LNCAP (cell line): ENCODE measurements around the gene SLC46A1.

Experiments
- TF ChIP-seq, protein P1 (sequence below): fragments of 450-650 bp; IDR thresholded peaks from 2 replicates; pipeline ENCODE4 v1.5.1; 2017; ENCODE audit warnings: mild to moderate bottlenecking

The SLC46A1 gene

DNA sequence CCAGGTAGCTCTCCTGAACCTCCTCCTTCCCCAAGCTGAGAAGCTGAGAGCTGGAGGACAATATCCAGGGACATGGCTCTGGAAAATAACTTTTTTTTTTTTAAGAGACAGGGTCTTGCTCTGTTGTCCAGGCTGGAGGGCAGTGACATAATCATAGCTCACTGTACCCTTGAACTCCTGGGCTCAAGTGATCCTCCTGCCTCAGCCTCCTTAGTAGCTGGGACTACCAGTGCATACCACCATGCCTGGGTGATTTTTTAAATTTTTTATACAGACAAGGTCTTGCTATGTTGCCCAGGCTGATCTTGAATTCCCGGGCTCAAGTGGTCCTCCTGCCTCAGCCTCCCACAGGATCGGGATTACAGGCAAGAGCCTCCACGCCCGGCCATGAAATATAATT, 6.2 kb downstream of the SLC46A1 start:
- TF ChIP-seq, protein P1, sequence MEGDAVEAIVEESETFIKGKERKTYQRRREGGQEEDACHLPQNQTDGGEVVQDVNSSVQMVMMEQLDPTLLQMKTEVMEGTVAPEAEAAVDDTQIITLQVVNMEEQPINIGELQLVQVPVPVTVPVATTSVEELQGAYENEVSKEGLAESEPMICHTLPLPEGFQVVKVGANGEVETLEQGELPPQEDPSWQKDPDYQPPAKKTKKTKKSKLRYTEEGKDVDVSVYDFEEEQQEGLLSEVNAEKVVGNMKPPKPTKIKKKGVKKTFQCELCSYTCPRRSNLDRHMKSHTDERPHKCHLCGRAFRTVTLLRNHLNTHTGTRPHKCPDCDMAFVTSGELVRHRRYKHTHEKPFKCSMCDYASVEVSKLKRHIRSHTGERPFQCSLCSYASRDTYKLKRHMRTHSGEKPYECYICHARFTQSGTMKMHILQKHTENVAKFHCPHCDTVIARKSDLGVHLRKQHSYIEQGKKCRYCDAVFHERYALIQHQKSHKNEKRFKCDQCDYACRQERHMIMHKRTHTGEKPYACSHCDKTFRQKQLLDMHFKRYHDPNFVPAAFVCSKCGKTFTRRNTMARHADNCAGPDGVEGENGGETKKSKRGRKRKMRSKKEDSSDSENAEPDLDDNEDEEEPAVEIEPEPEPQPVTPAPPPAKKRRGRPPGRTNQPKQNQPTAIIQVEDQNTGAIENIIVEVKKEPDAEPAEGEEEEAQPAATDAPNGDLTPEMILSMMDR: no peak

DNA sequence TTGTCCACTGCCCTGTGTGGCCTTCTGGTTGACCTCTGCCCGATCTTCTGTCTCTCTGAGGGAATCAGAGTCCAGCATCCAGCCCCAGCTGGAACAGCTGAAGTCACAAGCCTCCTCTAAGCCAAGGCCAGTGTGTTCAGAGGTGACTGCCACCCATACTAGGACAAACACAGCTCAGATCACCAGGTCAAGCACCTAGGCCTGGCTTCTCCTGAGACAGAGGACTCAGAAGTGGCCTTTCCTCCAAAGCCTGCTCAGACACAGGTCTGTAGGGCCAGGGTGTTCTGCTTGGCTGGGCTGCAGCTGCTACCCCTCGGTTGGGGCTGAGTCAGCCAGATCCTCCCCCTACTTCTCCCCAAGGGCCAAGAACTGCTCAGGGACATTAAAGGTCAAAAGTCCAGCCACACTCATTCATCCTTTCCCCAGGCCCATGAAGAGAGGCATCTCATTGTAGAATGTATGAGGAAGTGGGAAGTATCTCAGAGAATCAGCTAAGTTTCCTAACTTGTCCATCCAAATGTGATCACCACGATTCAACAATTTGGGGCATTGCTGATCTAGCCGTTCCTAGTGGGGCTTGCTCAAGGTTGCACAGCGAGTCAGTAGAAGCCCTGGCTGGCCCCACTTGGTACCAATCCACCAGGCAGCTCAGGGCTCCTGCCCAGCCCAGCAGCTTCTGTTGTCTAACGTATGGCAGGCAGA, 7.6 kb downstream of the SLC46A1 start:
- TF ChIP-seq, protein P1: no peak

DNA sequence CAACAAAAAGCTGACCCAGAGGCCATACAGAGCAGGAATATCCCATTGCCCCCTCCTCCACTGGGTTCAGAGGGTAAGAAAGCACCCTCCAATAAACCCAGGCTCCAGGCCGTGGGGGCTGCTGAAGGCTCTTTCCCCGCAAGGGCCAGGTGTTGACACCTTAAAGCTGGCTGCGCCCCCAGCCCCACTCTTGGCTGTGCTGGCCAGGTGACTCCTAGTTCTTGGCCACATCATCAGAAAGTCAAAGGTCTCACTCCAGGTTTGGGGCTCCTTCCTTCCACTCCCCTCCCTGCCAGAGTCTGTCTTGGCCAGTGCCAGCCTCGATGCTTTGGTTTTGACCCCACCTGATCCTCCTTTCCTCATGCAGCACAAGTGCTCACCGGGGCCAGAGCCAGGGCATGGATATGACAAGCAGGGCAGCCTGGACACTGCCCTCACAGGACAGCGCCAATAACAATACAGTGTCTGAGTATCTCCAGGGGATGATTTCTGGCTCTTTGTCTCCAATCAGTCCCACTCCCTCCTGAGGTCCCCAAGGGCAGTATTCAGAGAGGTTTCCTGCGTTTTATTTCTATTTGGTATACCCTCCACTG, 8.2 kb downstream of the SLC46A1 start:
- TF ChIP-seq, protein P1: no peak

DNA sequence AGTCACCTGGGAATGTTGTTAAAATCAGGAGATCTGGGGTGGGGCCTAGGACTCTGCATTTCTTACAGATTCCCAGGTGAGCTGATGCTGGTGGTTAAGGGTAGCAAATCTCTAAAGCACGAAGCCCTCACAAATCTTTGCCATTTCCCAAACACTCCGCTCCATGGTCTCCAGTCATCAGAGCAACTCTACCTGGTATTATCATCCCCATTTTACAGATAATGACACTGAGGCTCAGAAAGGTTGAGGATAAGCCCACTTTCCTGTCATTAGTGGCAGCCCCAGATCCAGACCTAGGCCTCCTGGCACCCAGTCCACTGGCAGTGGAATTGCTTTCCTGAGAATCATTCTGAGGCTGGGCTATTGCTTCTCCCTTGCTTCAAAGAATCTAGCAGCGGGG, 8.7 kb downstream of the SLC46A1 start:
- TF ChIP-seq, protein P1: no peak

DNA sequence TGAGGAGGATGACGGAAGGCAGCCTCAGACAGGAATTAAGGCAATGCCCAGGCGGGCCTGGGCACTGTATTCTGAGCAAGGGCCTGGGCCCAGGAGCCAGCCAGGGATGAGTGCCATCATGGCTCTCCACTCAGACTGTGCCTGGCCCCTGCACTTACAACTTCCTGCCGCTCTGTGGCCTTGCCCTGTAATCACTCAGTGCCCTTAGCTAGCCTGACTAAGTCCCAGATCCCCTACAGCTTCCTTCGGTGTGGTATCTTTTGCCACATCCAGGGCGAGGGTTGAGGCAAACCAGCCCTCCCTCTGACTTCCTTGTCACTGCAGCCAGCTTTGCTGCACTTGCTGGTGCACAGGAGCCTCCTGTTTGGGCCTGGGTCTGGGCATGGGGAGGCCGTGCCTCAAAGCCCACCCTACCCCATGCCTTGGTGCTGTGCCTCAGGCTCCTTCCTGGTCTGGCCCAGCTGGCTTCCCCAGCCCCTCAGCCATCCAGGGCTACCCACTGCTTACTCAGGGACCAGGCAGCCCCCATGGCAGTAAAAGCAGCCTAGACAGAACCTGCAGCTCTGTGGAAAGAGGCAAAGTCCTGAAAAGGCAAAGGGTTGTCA, 9.3 kb downstream of the SLC46A1 start:
- TF ChIP-seq, protein P1: no peak

DNA sequence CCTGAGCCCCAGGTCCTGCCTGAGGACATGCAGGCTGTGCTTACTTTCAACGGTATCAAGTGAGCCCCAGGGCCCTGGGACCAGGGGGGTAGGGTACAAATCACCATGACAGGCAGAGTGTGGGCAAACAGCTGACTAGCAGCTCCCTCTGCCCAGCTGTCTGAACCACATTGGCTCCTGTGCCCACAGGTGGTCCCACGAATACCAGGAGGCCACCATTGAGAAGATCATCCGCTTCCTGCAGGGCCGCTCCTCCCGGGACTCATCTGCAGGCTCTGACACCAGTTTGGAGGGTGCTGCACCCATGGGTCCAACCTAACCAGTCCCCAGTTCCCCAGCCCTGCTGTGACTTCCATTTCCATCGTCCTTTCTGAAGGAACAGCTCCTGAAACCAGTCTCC, 10.0 kb downstream of the SLC46A1 start:
- TF ChIP-seq, protein P1: no peak

DNA sequence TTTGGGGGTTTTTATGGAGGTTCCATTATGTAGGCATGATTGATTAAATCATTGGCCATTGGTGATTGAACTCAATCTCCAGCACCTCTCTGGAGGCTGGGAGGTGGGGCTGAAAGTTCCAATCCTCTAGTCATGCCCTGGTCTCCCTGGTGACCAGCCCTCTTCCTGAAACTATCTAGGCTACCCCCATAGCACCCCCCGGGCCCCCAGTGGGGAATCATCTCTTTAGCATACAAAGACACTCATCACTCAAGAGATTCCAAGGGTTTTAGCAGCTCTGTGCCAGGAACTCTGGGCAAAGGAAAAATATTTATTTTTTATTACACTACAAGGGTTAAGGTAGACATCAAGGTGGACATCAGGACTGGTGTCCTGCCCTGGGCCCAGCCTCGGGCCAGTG, 10.6 kb downstream of the SLC46A1 start:
- TF ChIP-seq, protein P1: no peak
